NCI-H524 (cell line): ENCODE results near the gene DPF3.
"Not testable (repeated sequence)": the region's sequence is repeated elsewhere in the genome, so short reads cannot be mapped to it uniquely, and the experiment has no call there.

ENCODE experiments used
- DNase-seq, 2 experiments: peaks; one replicate each; lab custom pipeline; 2025; lab: John Stamatoyannopoulos, UW

The DPF3 gene

GRCh38 chr14:72774141-72774540 lies 119.8 kb downstream of the DPF3 start:
- no peak for DNase-seq

GRCh38 chr14:72771561-72771960 lies 122.3 kb downstream of the DPF3 start:
- DNase-seq: no peak

- DNase-seq: no peak
These were observed 127.6 kb downstream of the DPF3 start for GRCh38 chr14:72766296-72766695.

- DNase-seq: no peak
These were observed 130.0 kb downstream of the DPF3 start for GRCh38 chr14:72763892-72764291.

- DNase-seq: no peak
These were observed 134.2 kb downstream of the DPF3 start for GRCh38 chr14:72759670-72760069.

- DNase-seq: no peak
These were observed 134.9 kb downstream of the DPF3 start for GRCh38 chr14:72758993-72759392.

GRCh38 chr14:72758420-72758819 lies 135.5 kb downstream of the DPF3 start:
- no peak for DNase-seq

GRCh38 chr14:72756967-72757366 lies 136.9 kb downstream of the DPF3 start:
- no peak for DNase-seq

- no peak for DNase-seq
These were observed 138.1 kb downstream of the DPF3 start for GRCh38 chr14:72755766-72756165.

- no peak for DNase-seq
These were observed 139.0 kb downstream of the DPF3 start for GRCh38 chr14:72754949-72755348.

GRCh38 chr14:72753879-72754400 lies 140.0 kb downstream of the DPF3 start:
- DNase-seq: no peak

- no peak for DNase-seq
These were observed 140.7 kb downstream of the DPF3 start for GRCh38 chr14:72753044-72753710.

- no peak for DNase-seq
These were observed 141.9 kb downstream of the DPF3 start for GRCh38 chr14:72752034-72752412.

- DNase-seq: no peak
These were observed 142.4 kb downstream of the DPF3 start for GRCh38 chr14:72751276-72752033.

GRCh38 chr14:72748921-72749320 lies 145.0 kb downstream of the DPF3 start:
- not testable (repeated sequence) for DNase-seq

GRCh38 chr14:72747652-72748051 lies 146.2 kb downstream of the DPF3 start:
- DNase-seq: no peak

GRCh38 chr14:72745991-72746980 lies 147.6 kb downstream of the DPF3 start:
- peak; percentile 98 to 100 for DNase-seq

- no peak for DNase-seq
These were observed 148.4 kb downstream of the DPF3 start for GRCh38 chr14:72745546-72745945.

- DNase-seq: no peak
These were observed 149.3 kb downstream of the DPF3 start for GRCh38 chr14:72744416-72745120.

- peak in 1 of 2 experiments; percentile 51 for DNase-seq
These were observed 150.3 kb downstream of the DPF3 start for GRCh38 chr14:72743626-72744025.

GRCh38 chr14:72742838-72743195 lies 151.1 kb downstream of the DPF3 start:
- no peak for DNase-seq
